K562 (cell line): ENCODE results near the gene ZNF43. TPM values are rescaled to one million over a fixed set of nuclear protein-coding genes. Genes with fewer than 3 reads are reported as not detected.

Experiments
- ARID2 ChIP-seq: fragments of 450-650 bp; IDR thresholded peaks from 2 replicates; pipeline ENCODE4 v1.6.1; 2017; ENCODE audit warnings: antibody characterized with exemption, mild to moderate bottlenecking
- BRCA1 ChIP-seq, 2 experiments: fragments of 450-650 bp in 1 of 2; sonication (generic) in 1 of 2; formaldehyde crosslinking in 1 of 2; IDR thresholded peaks; 2 replicates each; pipeline versions ENCODE4 v1.5.0 to v1.6.1; 2017 to 2020; ENCODE audit warnings: mild to moderate bottlenecking in 1 of 2, missing genetic modification reagents in 1 of 2
- BRD9 ChIP-seq: fragments of 450-650 bp; IDR thresholded peaks from 2 replicates; pipeline ENCODE4 v1.6.1; 2018; ENCODE audit warnings: low read depth; ENCODE audit not compliant: partially characterized antibody
- CBX2 ChIP-seq: fragments of 200-600 bp; sonication (generic); IDR thresholded peaks from one replicate; pipeline ENCODE4 v1.6.1; 2012; ENCODE audit warnings: mild to moderate bottlenecking, low read length, inconsistent platforms; ENCODE audit not compliant: insufficient read depth, poor library complexity, severe bottlenecking
- CHD4 ChIP-seq: fragments of 200-600 bp; sonication (generic); IDR thresholded peaks from 3 replicates; pipeline ENCODE4 v1.6.1; 2012; ENCODE audit warnings: low read depth, mild to moderate bottlenecking, mixed read lengths, low read length, inconsistent platforms; ENCODE audit not compliant: insufficient read depth, insufficient replicate concordance, poor library complexity, severe bottlenecking
- CREB5 ChIP-seq: fragments of 250-450 bp; sonication (Bioruptor Pico); IDR thresholded peaks from 2 replicates; pipeline ENCODE4 v1.5.0; 2020; ENCODE audit warnings: mild to moderate bottlenecking
- DDX20 ChIP-seq: fragments of 450-650 bp; IDR thresholded peaks from 2 replicates; pipeline ENCODE4 v1.6.1; 2016; ENCODE audit warnings: missing genetic modification characterization, low read depth, mild to moderate bottlenecking, missing compliant biosample characterization, moderate library complexity
- E4F1 ChIP-seq: fragments of 250-450 bp; sonication (Bioruptor Pico); IDR thresholded peaks from 2 replicates; pipeline ENCODE4 v1.5.0; 2021; ENCODE audit warnings: mild to moderate bottlenecking, borderline replicate concordance
- FOXP1 ChIP-seq: sonication (generic); formaldehyde crosslinking; IDR thresholded peaks from 2 replicates; pipeline ENCODE4 v1.8.0; 2022; ENCODE audit warnings: mild to moderate bottlenecking, missing genetic modification reagents
- MED1 ChIP-seq: sonication (generic); formaldehyde crosslinking; IDR thresholded peaks from 2 replicates; pipeline ENCODE4 v1.8.1; 2023; ENCODE audit warnings: missing genetic modification reagents, borderline replicate concordance
- PHF20 ChIP-seq: fragments of 450-650 bp; IDR thresholded peaks from 2 replicates; pipeline ENCODE4 v1.6.1; 2018; ENCODE audit not compliant: partially characterized antibody
- RBM39 ChIP-seq: fragments of 200-400 bp; formaldehyde crosslinking; optimal IDR thresholded peaks from 2 replicates; pipeline ENCODE3; 2018; ENCODE audit warnings: low read depth, low read length
- TCF15 ChIP-seq: fragments of 250-450 bp; sonication (Bioruptor Pico); IDR thresholded peaks from 2 replicates; pipeline ENCODE4 v1.8.0; 2022; ENCODE audit warnings: moderate library complexity, mild to moderate bottlenecking, inconsistent platforms
- ZNF174 ChIP-seq: fragments of 250-450 bp; sonication (Bioruptor Pico); IDR thresholded peaks from 2 replicates; pipeline ENCODE4 v1.4.0; 2020; ENCODE audit warnings: mild to moderate bottlenecking
- ZNF507 ChIP-seq: conservative IDR thresholded peaks from 2 replicates; pipeline ENCODE4 v1.6.1; 2017; ENCODE audit warnings: missing genetic modification characterization, missing compliant biosample characterization
- ZNF551 ChIP-seq: fragments of 250-450 bp; sonication (Bioruptor Pico); IDR thresholded peaks from 2 replicates; pipeline ENCODE4 v1.5.0; 2021; ENCODE audit warnings: mild to moderate bottlenecking, moderate library complexity
- ZNF561 ChIP-seq: fragments of 450-650 bp; formaldehyde crosslinking; conservative IDR thresholded peaks from 2 replicates; pipeline ENCODE4 v1.4.0; 2020; ENCODE audit warnings: mild to moderate bottlenecking, moderate library complexity
- ZNF699 ChIP-seq: fragments of 250-450 bp; sonication (Bioruptor Pico); IDR thresholded peaks from 2 replicates; pipeline ENCODE4 v1.8.0; 2021; ENCODE audit warnings: mild to moderate bottlenecking, moderate library complexity; ENCODE audit not compliant: insufficient replicate concordance
- ZZZ3 ChIP-seq: fragments of 450-650 bp; IDR thresholded peaks from 2 replicates; pipeline ENCODE4 v1.6.1; 2016; ENCODE audit warnings: antibody characterized with exemption, mild to moderate bottlenecking, moderate library complexity
- polyA plus RNA-seq, 8 experiments: library from polyadenylated mRNA; depleted of rRNA in 4 of 8; stranded (reverse) in 5 of 8; unstranded in 3 of 8; fragments of >200 nt; fragmentation: Nextera tagmentation in 2 of 8; fragmentation: Illumina TruSeq in 1 of 8; extraction: Ambion mirVana in 2 of 8; extraction: Trizol in 1 of 8; gene quantifications; 2 replicates each; pipeline versions ENCODE4 v1.2.1 to v1.2.3, GENCODE V29; 2011 to 2014; ENCODE audit warnings: inconsistent platforms in 1 of 8, missing spikeins in 1 of 8
- total RNA-seq, 7 experiments: library from RNA; depleted of rRNA in 6 of 7; stranded (reverse); fragments of >200 nt in 6 of 7; fragmentation: Illumina TruSeq in 2 of 7; extraction: Trizol in 2 of 7; gene quantifications; 2 replicates each; pipeline versions ENCODE4 v1.2.1 to v1.2.3, GENCODE V29; 2011 to 2021; ENCODE audit warnings: low replicate concordance in 1 of 7
- TF ChIP-seq, protein P1 (sequence below): fragments of 450-650 bp; IDR thresholded peaks from 2 replicates; pipeline ENCODE4 v1.6.1; 2016; ENCODE audit warnings: missing biosample characterization, missing genetic modification characterization

Gene ZNF43
- total and polyA plus RNA-seq, 9 of the 15 experiments (the other 6 are each of a cell fraction or from before 2014, with no cell fraction given): 3.6 to 18.6 (median 9.2) TPM

DNA sequence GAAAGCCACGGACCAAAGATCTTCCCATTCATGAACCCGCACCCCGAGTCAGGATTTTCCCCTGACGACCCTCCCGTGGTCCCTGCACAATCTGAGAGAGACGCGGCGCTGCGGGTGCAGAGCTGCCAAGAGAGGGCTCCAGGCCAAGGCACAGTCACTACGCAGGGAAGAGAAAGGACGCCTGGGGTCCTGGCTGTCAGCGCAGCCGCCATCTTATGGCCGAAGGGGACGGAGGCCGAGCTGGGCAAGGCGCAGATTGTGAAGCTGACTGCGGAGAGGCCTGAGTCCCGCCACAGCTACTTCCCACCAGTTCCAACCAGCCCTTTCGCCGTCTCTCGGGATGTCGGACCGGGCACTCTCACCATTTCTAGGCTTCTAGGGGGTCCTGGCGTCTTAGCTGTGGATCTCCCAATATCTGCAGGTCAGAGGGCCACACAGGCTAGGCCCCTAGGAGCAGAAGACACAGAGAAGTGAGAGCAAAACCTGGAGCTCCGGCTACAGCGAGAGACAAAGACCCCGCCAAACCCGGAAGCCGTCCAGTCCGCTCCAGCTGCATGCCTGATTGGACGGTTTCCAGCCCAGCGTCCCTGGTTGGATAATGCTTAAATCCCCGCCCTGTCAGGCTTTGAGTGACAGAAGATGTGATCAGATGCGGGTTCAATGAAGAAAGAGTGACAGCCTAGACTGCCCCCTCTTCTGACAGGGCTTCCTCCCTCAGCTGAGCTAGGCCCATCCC lies 68.7 kb downstream of the ZNF43 start, which contains the start of gene ZNF100 (continued):
- TF ChIP-seq, protein P1, sequence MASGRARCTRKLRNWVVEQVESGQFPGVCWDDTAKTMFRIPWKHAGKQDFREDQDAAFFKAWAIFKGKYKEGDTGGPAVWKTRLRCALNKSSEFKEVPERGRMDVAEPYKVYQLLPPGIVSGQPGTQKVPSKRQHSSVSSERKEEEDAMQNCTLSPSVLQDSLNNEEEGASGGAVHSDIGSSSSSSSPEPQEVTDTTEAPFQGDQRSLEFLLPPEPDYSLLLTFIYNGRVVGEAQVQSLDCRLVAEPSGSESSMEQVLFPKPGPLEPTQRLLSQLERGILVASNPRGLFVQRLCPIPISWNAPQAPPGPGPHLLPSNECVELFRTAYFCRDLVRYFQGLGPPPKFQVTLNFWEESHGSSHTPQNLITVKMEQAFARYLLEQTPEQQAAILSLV (tag): no peak
- no peak for TF ChIP-seq TCF15 (CRISPR knock-in tag)
- no peak for TF ChIP-seq ARID2
- no peak for TF ChIP-seq ZZZ3
- TF ChIP-seq ZNF561 (CRISPR knock-in tag): no peak
- TF ChIP-seq RBM39: no peak
- TF ChIP-seq DDX20 (tag): no peak
- no peak for TF ChIP-seq ZNF507 (tag)
- TF ChIP-seq CREB5 (CRISPR knock-in tag): no peak
- no peak for TF ChIP-seq ZNF174 (CRISPR knock-in tag)
- TF ChIP-seq FOXP1: no peak
- TF ChIP-seq CHD4: no peak
- TF ChIP-seq BRCA1 (IDR thresholded peaks at IDR 0.05): no peak
- no peak for TF ChIP-seq BRCA1 (CRISPR knock-in tag; IDR thresholded peaks at IDR 0.05)
- no peak for TF ChIP-seq BRD9
- no peak for TF ChIP-seq ZNF699
- TF ChIP-seq PHF20: peak; percentile 75
- TF ChIP-seq CBX2: no peak
- TF ChIP-seq ZNF551 (CRISPR knock-in tag): no peak
- no peak for TF ChIP-seq E4F1
- TF ChIP-seq MED1 (CRISPR knock-in tag): no peak
